Ovary (tissue), 9 donors: ENCODE results near the gene CCDC81. TPM values are rescaled to one million over a fixed set of nuclear protein-coding genes. Genes with fewer than 3 reads are reported as not detected.
A peak's percentile ranks its signal among the peaks of the same experiment; 100 is the strongest.

Source experiments
- DNase-seq, 5 donors: peaks; one replicate each; pipeline ENCODE4 v3.0.0-alpha.2; 2019 to 2020
- H3K27ac ChIP-seq, 2 donors: fragments of 200-600 bp; one replicate each; pipeline versions ENCODE4 v1.5.1 to v1.8.0; 2019 to 2022
- H3K27me3 ChIP-seq: fragments of 200-600 bp; one replicate; pipeline ENCODE4 v1.8.0; 2022
- H3K36me3 ChIP-seq: fragments of 200-600 bp; sonication (generic); one replicate; pipeline ENCODE4 v1.5.1; 2019
- H3K4me1 ChIP-seq: one replicate; pipeline ENCODE4 v1.8.1; 2013; ENCODE audit warnings: mild to moderate bottlenecking, moderate library complexity; ENCODE audit not compliant: insufficient read depth
- H3K4me3 ChIP-seq: fragments of 200-600 bp; sonication (generic); one replicate; pipeline ENCODE4 v1.5.1; 2017
- H3K9me3 ChIP-seq, 2 donors: fragments of 200-600 bp in 1 of 2; sonication (generic) in 1 of 2; one replicate each; pipeline versions ENCODE4 v1.5.1 to v1.8.1; 2013 to 2019; ENCODE audit warnings: mild to moderate bottlenecking in 1 of 2, moderate library complexity in 1 of 2
- EP300 ChIP-seq: sonication (generic); formaldehyde crosslinking; IDR thresholded peaks from one replicate; pipeline ENCODE4 v1.6.1; 2017; ENCODE audit warnings: antibody characterized with exemption
- POLR2A ChIP-seq: fragments of 450-650 bp; IDR thresholded peaks from one replicate; pipeline ENCODE4 v1.6.1; 2017; ENCODE audit warnings: antibody characterized with exemption, mild to moderate bottlenecking, moderate library complexity
- WGBS, 3 donors: extraction: QIAGEN DNeasy Blood & Tissue Kit in 1 of 3; methylation state at CpG; one replicate each; pipeline versions ENCODE4 v1.1.5 to v1.1.7; 2013 to 2017; 5-methylcytosine and 5-hydroxymethylcytosine counted together
- intact Hi-C, 4 donors: fragments of 100-400 bp; cut with DNase I; formaldehyde crosslinking; loops; one replicate each; pipeline versions ENCODE4 v1.11.0 to v1.15.1; 2022 to 2023
- polyA plus RNA-seq, 2 donors: library from polyadenylated mRNA; stranded (reverse); fragments of 200-250 nt in 1 of 2; fragments of 350-450 nt in 1 of 2; fragmentation: Illumina TruSeq in 1 of 2; extraction: RNeasy Lipid Tissue Mini Kit (QIAGEN cat#74804) in 1 of 2; gene quantifications; one replicate each; pipeline ENCODE4 v1.2.3, GENCODE V29; 2013 to 2014
- total RNA-seq, 7 donors: library from RNA; depleted of rRNA in 2 of 7; stranded (reverse); fragments of >200 nt in 2 of 7; fragmentation: NEBNext Ultra II Directional in 3 of 7; extraction: Animal tissue kit (Norgen Biotek cat#: 25700) in 3 of 7; gene quantifications; one replicate each; pipeline versions ENCODE4 v1.1.0 to v1.2.4, GENCODE V29; 2016 to 2023
- TF ChIP-seq, protein P1 (sequence below), 3 donors: fragments of 450-650 bp in 2 of 3; fragments of 200-600 bp in 1 of 3; IDR thresholded peaks; one replicate each; pipeline versions ENCODE4 v1.5.1 to v1.8.0; 2016 to 2022; ENCODE audit warnings: antibody characterized with exemption in 3 of 3, mild to moderate bottlenecking in 1 of 3
- donor health status: DM: no; HTN: no; CAD: no; lungs with moderate emphysema.
- donor health status: DM: no; HTN: no; CAD: no.
- donor health status: Bipolar disorder and iron deficiency.
- donor health status: DM: yes; HTN: yes; CAD: no.
- donor health status: DM: no; HTN: no; CAD: no.
- donor health status: DM: yes; HTN: yes; CAD: no.

Gene CCDC81
- total and polyA plus RNA-seq, 9 donors: 0.36 to 9.5 (median 1.9) TPM

DNA sequence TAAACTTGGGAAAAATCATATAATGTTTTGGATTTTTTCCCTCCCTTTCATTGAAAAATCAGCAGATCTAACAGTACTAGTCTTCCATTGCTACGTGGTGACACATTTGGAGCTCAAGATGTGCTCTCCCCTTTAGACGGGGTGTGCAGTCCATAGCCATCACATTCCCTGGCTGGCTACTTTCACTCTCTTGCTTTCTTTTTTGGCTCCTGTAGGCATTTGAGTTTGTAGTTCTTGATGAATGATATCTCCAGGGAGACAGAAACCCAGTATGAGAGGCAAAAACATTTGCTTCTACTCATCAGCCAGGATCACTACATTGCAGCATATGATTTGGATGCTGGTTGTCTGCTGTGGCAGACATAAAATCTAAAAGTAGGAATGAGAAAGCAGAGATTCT lies 12.1 kb downstream of the CCDC81 start:
- no peak for DNase-seq
- intact Hi-C loops: no loop called here
- no peaks in the 10 kb centered on the region for H3K36me3 ChIP-seq
- no peaks in the 10 kb centered on the region for H3K9me3 ChIP-seq
- H3K27me3 ChIP-seq: no peaks in the 10 kb centered on the region
- H3K27ac ChIP-seq: no peak overlapping the region
- H3K4me1 ChIP-seq: no peaks in the 10 kb centered on the region
- H3K4me3 ChIP-seq: no peak overlapping the region
- WGBS, 3 donors: 74 to 86% (median 79%) methylated on average over 2 of the region's 2 CpGs
- TF ChIP-seq POLR2A (no peak), EP300 (no peak)
- TF ChIP-seq, protein P1, sequence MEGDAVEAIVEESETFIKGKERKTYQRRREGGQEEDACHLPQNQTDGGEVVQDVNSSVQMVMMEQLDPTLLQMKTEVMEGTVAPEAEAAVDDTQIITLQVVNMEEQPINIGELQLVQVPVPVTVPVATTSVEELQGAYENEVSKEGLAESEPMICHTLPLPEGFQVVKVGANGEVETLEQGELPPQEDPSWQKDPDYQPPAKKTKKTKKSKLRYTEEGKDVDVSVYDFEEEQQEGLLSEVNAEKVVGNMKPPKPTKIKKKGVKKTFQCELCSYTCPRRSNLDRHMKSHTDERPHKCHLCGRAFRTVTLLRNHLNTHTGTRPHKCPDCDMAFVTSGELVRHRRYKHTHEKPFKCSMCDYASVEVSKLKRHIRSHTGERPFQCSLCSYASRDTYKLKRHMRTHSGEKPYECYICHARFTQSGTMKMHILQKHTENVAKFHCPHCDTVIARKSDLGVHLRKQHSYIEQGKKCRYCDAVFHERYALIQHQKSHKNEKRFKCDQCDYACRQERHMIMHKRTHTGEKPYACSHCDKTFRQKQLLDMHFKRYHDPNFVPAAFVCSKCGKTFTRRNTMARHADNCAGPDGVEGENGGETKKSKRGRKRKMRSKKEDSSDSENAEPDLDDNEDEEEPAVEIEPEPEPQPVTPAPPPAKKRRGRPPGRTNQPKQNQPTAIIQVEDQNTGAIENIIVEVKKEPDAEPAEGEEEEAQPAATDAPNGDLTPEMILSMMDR (IDR thresholded peaks at IDR 0.05): no peak

DNA sequence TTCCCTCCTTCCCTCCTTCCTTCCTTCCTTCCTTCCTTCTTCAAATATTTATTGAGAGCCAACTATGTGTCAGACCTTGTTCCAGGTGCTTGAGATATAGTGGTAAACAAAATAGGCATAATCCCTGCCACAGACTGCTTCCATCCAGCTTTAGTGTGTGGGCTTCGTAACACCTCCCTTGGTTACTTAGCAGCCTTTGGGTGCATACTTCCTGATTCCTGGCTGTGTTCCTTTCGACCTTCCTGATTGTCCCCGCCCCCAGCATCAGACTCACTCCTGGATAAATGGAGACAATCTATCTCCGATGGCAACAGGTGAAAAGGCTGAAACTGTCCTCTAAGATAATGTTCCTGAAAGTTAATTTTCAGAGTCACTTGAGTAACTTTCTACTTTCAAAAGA lies 13.5 kb downstream of the CCDC81 start:
- no peaks in the 10 kb centered on the region for H3K4me1 ChIP-seq
- no peaks in the 10 kb centered on the region for H3K27me3 ChIP-seq
- no peak for DNase-seq
- 68 to 80% (median 74%) methylated on average over 4 of the region's 4 CpGs for WGBS, 3 donors
- H3K27ac ChIP-seq: no peak overlapping the region
- TF ChIP-seq, protein P1 (IDR thresholded peaks at IDR 0.05): no peak
- TF ChIP-seq POLR2A: no peak
- TF ChIP-seq EP300: no peak
- H3K9me3 ChIP-seq: no peaks in the 10 kb centered on the region
- H3K4me3 ChIP-seq: no peak overlapping the region
- intact Hi-C loops: no loop called here
- H3K36me3 ChIP-seq: no peaks in the 10 kb centered on the region

- intact Hi-C loops: no loop called here
- peaks cover 6% of the 10 kb centered on the region for H3K4me1 ChIP-seq
- H3K27ac ChIP-seq: no peak overlapping the region
- H3K36me3 ChIP-seq: no peaks in the 10 kb centered on the region
- WGBS, 3 donors: 93 to 97% (median 95%) methylated on average over 3 of the region's 3 CpGs
- H3K27me3 ChIP-seq: no peaks in the 10 kb centered on the region
- TF ChIP-seq, protein P1 (IDR thresholded peaks at IDR 0.05): no peak
- H3K9me3 ChIP-seq: no peaks in the 10 kb centered on the region
- no peak for DNase-seq
- H3K4me3 ChIP-seq: no peak overlapping the region
Measured at GRCh38 chr11:86390487-86390886, 15.8 kb downstream of the CCDC81 start.

DNA sequence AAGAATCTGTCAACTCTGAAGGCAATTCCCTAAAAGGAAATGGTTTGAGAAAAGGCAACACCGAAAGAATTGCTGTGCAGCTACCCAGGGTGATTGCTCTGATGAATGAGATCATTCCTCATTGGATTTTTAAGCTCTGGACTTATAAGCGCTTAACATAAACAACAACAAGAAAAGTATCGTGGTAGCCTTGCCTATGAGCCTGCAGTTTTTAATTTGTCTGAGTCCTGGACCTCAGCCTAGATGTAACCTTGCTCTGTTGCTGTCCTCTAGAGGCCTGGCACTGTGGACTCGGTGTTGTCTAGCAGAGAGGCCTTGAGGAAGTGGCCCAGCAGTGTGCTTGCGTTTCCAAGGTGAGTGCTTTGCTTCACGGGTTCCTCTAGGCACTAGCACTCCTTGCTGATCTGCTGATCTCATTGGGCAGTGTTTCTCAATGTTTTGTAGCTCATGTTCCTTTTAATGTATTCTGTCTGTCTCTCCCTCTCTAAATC lies 20.4 kb downstream of the CCDC81 start:
- DNase-seq: peak in 4 of 5 donors; percentile 13 to 38 (median 25)
- Histone ChIP-seq H3K4me1 (peaks cover 6% of the 10 kb centered on the region), H3K27ac (no peak overlapping the region), H3K36me3 (no peaks in the 10 kb centered on the region), H3K27me3 (no peaks in the 10 kb centered on the region), H3K4me3 (no peak overlapping the region), H3K9me3 (no peaks in the 10 kb centered on the region)
- WGBS, 3 donors: 21 to 36% (median 28%) methylated on average over 6 of the region's 6 CpGs
- no peak for TF ChIP-seq EP300
- intact Hi-C loops: no loop called here

DNA sequence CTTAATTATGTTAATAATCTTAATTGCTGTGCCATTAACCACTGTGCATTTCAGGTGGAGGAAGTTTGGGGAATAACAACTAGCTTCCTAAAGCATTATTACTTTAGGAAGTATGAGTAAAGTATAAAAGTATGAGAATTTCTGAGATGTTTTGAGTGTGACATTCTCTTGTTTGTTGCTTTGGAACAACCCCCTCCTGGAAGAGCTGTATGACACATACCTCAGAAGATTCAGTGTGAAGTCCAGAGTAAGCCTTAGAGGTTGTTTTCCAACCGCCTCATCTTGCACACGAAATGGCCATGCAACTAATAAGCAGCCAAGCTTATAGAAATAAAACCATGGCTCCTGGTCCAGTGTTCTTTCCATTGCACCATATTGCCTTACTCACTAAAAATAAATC lies 21.7 kb downstream of the CCDC81 start:
- intact Hi-C loops: no loop called here
- no peak for TF ChIP-seq POLR2A
- TF ChIP-seq, protein P1 (IDR thresholded peaks at IDR 0.05): no peak
- TF ChIP-seq EP300: no peak
- Histone ChIP-seq H3K4me3 (no peak overlapping the region), H3K4me1 (peaks cover 6% of the 10 kb centered on the region), H3K27ac (no peak overlapping the region), H3K36me3 (no peaks in the 10 kb centered on the region), H3K27me3 (no peaks in the 10 kb centered on the region), H3K9me3 (no peaks in the 10 kb centered on the region)
- WGBS, 3 donors: 92 to 93% (median 92%) methylated on average over 2 of the region's 2 CpGs
- DNase-seq: no peak
